ENCODE measurements around the gene LCK. TPM values are rescaled to one million over a fixed set of nuclear protein-coding genes. Genes with fewer than 3 reads are reported as not detected.
"Not testable (repeated sequence)": the region's sequence is repeated elsewhere in the genome, so short reads cannot be mapped to it uniquely, and the experiment has no call there.

The LCK gene
- total RNA-seq, 1 donor from 2014 or later = 8.2 TPM

GRCh38 chr1:32247983-32248889, 2.8 kb upstream of the LCK start:
- TF ChIP-seq CTCF (conservative IDR thresholded peaks at IDR 0.05; ENCODE audit: low read depth, low read length) = peak; percentile 78
- no peak overlapping the region for H3K4me3 ChIP-seq (ENCODE audit: low read depth, low read length)
- no peak for DNase-seq (ENCODE audit: low read depth)

GRCh38 chr1:32249831-32250525, 1.1 kb upstream of the LCK start:
- TF ChIP-seq CTCF (conservative IDR thresholded peaks at IDR 0.05; ENCODE audit: low read depth, low read length) = no peak
- no peak for DNase-seq (ENCODE audit: low read depth)
- H3K4me3 ChIP-seq (ENCODE audit: low read depth, low read length) = no peak overlapping the region

DNA sequence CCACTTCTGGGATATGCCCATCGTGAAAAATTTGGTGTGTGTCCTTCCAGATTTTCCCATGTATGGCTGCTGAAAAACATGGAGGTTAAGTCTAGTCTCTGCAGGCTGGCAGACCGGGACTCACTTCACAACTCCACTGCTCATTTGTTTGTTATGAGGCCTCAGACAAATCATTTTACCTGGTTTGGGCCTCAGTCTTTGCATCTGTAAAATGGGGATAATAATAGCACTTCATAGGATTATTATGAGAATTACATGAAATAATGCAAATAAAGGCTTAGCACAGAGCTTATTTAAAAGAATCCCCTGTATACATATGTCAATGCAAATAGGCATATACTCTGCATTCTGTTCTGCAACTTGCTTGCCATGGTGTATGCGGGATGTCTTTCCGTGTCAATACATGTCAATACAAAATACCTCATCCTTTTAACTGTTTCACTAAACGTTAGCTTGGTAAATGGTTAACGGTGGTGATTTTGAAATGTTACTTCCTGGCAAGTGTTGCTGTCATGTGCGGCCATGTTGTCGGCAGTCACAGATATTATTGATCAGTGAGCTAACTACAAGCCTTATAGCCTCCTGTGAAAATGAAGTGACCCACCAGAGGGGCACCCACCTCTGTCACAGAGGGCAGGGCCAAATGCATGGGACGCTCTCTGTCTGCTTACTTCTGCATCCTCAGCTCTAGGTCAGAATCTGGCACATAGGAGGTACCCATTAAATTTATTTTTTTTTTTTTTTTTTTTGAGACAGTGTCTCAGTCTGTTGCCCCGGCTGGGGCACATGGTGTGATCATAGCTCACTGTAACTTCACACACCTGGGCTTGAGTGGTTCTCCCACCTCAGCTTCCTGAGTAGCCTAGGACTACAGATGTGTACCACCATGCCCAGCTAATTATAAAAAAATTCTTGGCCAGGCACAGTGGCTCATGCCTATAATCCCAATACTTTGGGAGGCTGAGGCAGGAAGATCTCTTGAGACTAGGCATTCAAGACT, 4.3 kb downstream of the LCK start:
- no peak for TF ChIP-seq CTCF (conservative IDR thresholded peaks at IDR 0.05; ENCODE audit: low read depth, low read length)
- no peak overlapping the region for H3K4me3 ChIP-seq (ENCODE audit: low read depth, low read length)
- DNase-seq (ENCODE audit: low read depth) = no peak

GRCh38 chr1:32256473-32257226, 5.6 kb downstream of the LCK start:
- TF ChIP-seq CTCF (conservative IDR thresholded peaks at IDR 0.05; ENCODE audit: low read depth, low read length) = no peak
- DNase-seq (ENCODE audit: low read depth) = no peak
- no peak overlapping the region for H3K4me3 ChIP-seq (ENCODE audit: low read depth, low read length)

DNA sequence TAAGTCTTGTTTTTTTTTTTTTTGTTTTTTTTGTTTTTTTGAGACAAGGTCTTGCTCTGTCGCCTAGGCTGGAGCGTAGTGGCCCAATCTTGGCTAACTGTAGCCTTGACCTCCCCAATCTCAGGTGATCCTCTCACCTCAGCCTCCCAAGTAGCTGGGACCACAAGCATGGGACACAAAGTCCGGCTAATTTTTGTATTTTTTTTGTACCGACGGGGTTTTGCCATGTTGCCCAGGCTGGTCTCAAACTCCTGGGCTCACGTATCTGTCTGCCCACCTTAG, 6.1 kb downstream of the LCK start:
- no peak for TF ChIP-seq CTCF (conservative IDR thresholded peaks at IDR 0.05; ENCODE audit: low read depth, low read length)

DNA sequence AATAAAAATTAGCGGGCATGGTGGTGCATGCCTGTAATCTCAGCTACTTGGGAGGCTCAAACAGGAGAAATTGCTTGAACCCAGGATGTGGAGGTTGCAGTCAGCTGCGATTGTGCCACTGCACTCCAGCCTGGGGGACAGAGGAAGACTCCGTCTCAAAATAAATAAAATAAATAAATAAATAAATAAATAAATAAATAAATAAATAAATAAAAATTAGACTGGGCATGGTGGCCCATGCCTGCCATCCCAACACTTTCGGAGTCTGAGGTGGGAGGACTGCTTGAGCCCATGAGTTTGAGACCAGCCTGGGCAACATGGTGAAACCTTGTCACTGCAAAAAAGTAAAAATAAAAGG, 12.2 kb downstream of the LCK start:
- not testable (repeated sequence) for H3K4me3 ChIP-seq (ENCODE audit: low read depth, low read length); DNase-seq (ENCODE audit: low read depth)

More for the DNA sequence above, 6.1 kb downstream of the LCK start:
- H3K4me3 ChIP-seq (ENCODE audit: low read depth, low read length) = no peak overlapping the region
- no peak for DNase-seq (ENCODE audit: low read depth)
